ENCODE measurements around the gene CEP19.
"Not testable (repeated sequence)": the region's sequence is repeated elsewhere in the genome, so short reads cannot be mapped to it uniquely, and the experiment has no call there.

CEP19 gene

GRCh38 chr3:196711838-196712513, at the start of gene CEP19, which contains the start of gene PIGX:
CEP19 (minus strand) TSS chr3:196712250; CDS start chr3:196708657, 3,593 bp downstream.
PIGX (plus strand) TSS chr3:196712377.
- in situ Hi-C loops (cut with MboI; ENCODE audit: low sequenced_read_pairs): no loop called here

GRCh38 chr3:196757876-196758739, 46.1 kb upstream of the CEP19 start:
- in situ Hi-C loops (cut with MboI; ENCODE audit: low sequenced_read_pairs): no loop called here

- in situ Hi-C loops (cut with MboI; ENCODE audit: low sequenced_read_pairs): no loop called here
These were observed 44.7 kb upstream of the CEP19 start for GRCh38 chr3:196756732-196757131.

GRCh38 chr3:196754091-196754981, 42.3 kb upstream of the CEP19 start:
- in situ Hi-C loops (cut with MboI; ENCODE audit: low sequenced_read_pairs): no loop called here

GRCh38 chr3:196753201-196753600, 41.2 kb upstream of the CEP19 start:
- in situ Hi-C loops (cut with MboI; ENCODE audit: low sequenced_read_pairs): no loop called here

- in situ Hi-C loops (cut with MboI; ENCODE audit: low sequenced_read_pairs): no loop called here
These were observed 37.1 kb upstream of the CEP19 start for GRCh38 chr3:196749125-196749524.

- in situ Hi-C loops (cut with MboI; ENCODE audit: low sequenced_read_pairs): not testable (repeated sequence)
These were observed 31.5 kb upstream of the CEP19 start for GRCh38 chr3:196743569-196743968.

- in situ Hi-C loops (cut with MboI; ENCODE audit: low sequenced_read_pairs): no loop called here
These were observed 29.3 kb upstream of the CEP19 start for GRCh38 chr3:196741249-196741889.

- in situ Hi-C loops (cut with MboI; ENCODE audit: low sequenced_read_pairs): no loop called here
These were observed 28.6 kb upstream of the CEP19 start for GRCh38 chr3:196740481-196741248.

- in situ Hi-C loops (cut with MboI; ENCODE audit: low sequenced_read_pairs): no loop called here
These were observed 27.8 kb upstream of the CEP19 start, which contains the start of gene PAK2 for GRCh38 chr3:196739671-196740480. PAK2 (plus strand) TSS chr3:196739857; CDS start chr3:196782647, 42,790 bp downstream.

- in situ Hi-C loops (cut with MboI; ENCODE audit: low sequenced_read_pairs): no loop called here
These were observed 25.6 kb upstream of the CEP19 start for GRCh38 chr3:196737655-196738054.

GRCh38 chr3:196736670-196737374, 24.8 kb upstream of the CEP19 start:
- in situ Hi-C loops (cut with MboI; ENCODE audit: low sequenced_read_pairs): no loop called here

- in situ Hi-C loops (cut with MboI; ENCODE audit: low sequenced_read_pairs): no loop called here
These were observed 23.7 kb upstream of the CEP19 start for GRCh38 chr3:196735751-196736150.

- in situ Hi-C loops (cut with MboI; ENCODE audit: low sequenced_read_pairs): no loop called here
These were observed 15.0 kb upstream of the CEP19 start for GRCh38 chr3:196726788-196727675.

- in situ Hi-C loops (cut with MboI; ENCODE audit: low sequenced_read_pairs): no loop called here
These were observed 9.0 kb upstream of the CEP19 start for GRCh38 chr3:196721097-196721496.

- in situ Hi-C loops (cut with MboI; ENCODE audit: low sequenced_read_pairs): not testable (repeated sequence)
These were observed 5.1 kb upstream of the CEP19 start for GRCh38 chr3:196717162-196717561.
